ENCODE data around the gene IPO5. TPM values are rescaled to one million over a fixed set of nuclear protein-coding genes. Genes with fewer than 3 reads are reported as not detected.

IPO5 gene
- total RNA-seq, 1 experiment from 2014 or later, result 342 TPM

- Histone ChIP-seq H3K14ac (ENCODE audit: insufficient read depth, low read length) (no peak overlapping the region), H2AFZ (ENCODE audit: low read length) (no peak overlapping the region), H3K79me1 (ENCODE audit: insufficient read depth, low read depth, low read length, poor library complexity, severe bottlenecking) (no peaks in the 10 kb centered on the region), H3K4me1 (ENCODE audit: insufficient read depth, low read length) (no peaks in the 10 kb centered on the region), H3K18ac (ENCODE audit: insufficient read length, low read depth, low read length) (no peak overlapping the region), H3K4me2 (ENCODE audit: insufficient read depth, insufficient read length, low read length) (no peak overlapping the region), H3K27ac (ENCODE audit: insufficient read length, low read depth, low read length) (no peak overlapping the region), H4K91ac (ENCODE audit: insufficient read length, low read depth, low read length) (no peak overlapping the region), H2BK12ac (ENCODE audit: insufficient read length, low read depth, low read length) (no peak overlapping the region), H4K5ac (ENCODE audit: insufficient read length, low read depth, low read length) (no peak overlapping the region), H2BK15ac (ENCODE audit: low read depth, low read length) (no peak overlapping the region), H4K20me1 (ENCODE audit: control insufficient read depth, insufficient read depth, insufficient read length) (peaks cover 2% of the 10 kb centered on the region), H2BK120ac (ENCODE audit: low read depth, low read length, poor library complexity, severe bottlenecking) (no peak overlapping the region), H3K23me2 (ENCODE audit: insufficient read length, low read depth, low read length, poor library complexity, severe bottlenecking) (no peaks in the 10 kb centered on the region), H4K8ac (replicated peaks; ENCODE audit: insufficient read length, low read depth, low read length) (no peak overlapping the region), H3K79me2 (ENCODE audit: insufficient read depth, low read length) (no peaks in the 10 kb centered on the region), H3T11ph (ENCODE audit: low read length) (no peak overlapping the region), H2BK20ac (ENCODE audit: low read depth, low read length, poor library complexity, severe bottlenecking) (no peak overlapping the region), H2AK5ac (ENCODE audit: insufficient read length, low read length) (no peak overlapping the region), H3K56ac (ENCODE audit: insufficient read length, low read depth, low read length) (no peak overlapping the region), H3K23ac (ENCODE audit: insufficient read length, low read depth, low read length) (no peak overlapping the region), H3K9me3 (ENCODE audit: control insufficient read depth, low read depth, low read length) (no peaks in the 10 kb centered on the region), H3K4ac (ENCODE audit: low read depth, low read length) (no peak overlapping the region), H3K9ac (ENCODE audit: extremely low read depth, insufficient read length, low read length) (no peak overlapping the region), H3K27me3 (ENCODE audit: insufficient read depth, low read length) (no peaks in the 10 kb centered on the region), H2BK5ac (ENCODE audit: insufficient read length, low read length) (no peak overlapping the region)
- no peak for DNase-seq
- H3K4me3 Mint-ChIP-seq, result no peak overlapping the region
- no peaks in the 10 kb centered on the region; the same call in none of the 2 replicates for H3K27me3 Mint-ChIP-seq (ENCODE audit: low read depth)
- H3K9me3 Mint-ChIP-seq, result no peaks in the 10 kb centered on the region
- no peak overlapping the region for H3K27ac Mint-ChIP-seq
- TF ChIP-seq CTCF (conservative IDR thresholded peaks at IDR 0.05), result no peak
- H3K36me3 Mint-ChIP-seq (ENCODE audit: insufficient read depth in 1 of 3, low read depth in 3 of 3), result no peaks in the 10 kb centered on the region
- H3K4me1 Mint-ChIP-seq, result peaks cover 10 to 12% of the 10 kb centered on the region in 2 experiments
- no CpG with 5 or more reads among the region's 2 CpGs for WGBS (ENCODE audit: extremely low coverage, insufficient read length, low lambda C conversion rate)
These were observed 18.4 kb upstream of the IPO5 start for GRCh38 chr13:97935071-97935470.

Measured in H9 (cell line).